ENCODE results near the gene ATF6.
A peak's percentile ranks its signal among the peaks of the same experiment; 100 is the strongest.

Gene ATF6

DNA sequence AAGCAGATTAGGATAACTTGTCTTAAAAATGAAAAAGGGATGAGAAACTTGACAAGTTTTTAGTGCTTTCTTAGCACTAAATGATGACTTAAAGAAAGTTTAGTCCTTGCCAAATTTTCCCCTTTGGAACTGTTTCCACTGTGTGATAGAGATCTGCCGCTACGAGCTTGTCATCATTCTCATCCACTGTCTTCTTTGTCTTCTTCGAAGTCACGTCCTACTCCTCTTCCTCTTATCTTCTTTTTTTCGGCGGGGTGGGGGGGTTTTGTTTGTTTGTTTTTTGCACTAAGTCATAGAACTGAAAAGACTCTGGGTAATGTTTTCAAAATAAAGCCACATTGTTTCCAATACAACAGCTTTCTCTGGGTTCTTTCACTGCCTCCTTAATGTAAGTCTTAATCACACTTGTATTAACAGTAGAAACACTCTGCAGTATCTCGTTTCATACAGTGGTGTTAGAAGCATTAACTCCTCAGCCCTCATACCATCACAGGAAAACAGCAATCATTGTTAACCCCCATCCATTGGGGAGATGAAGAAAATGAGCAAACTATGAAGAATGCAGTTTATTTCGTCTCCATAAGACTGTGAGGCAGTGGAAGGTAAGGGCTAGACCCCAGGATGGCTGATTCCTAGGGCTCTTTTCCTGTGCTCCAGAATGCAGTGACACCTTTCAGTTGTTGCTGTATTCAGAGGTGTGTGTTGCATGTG lies 175.8 kb downstream of the ATF6 start:
- DNase-seq (ENCODE audit: low read depth): no peak

- DNase-seq (ENCODE audit: low read depth): no peak
Observed at GRCh38 chr1:161943737-161944136, 177.6 kb downstream of the ATF6 start.

GRCh38 chr1:161944381-161944780 lies 178.3 kb downstream of the ATF6 start:
- no peak for DNase-seq (ENCODE audit: low read depth)

DNA sequence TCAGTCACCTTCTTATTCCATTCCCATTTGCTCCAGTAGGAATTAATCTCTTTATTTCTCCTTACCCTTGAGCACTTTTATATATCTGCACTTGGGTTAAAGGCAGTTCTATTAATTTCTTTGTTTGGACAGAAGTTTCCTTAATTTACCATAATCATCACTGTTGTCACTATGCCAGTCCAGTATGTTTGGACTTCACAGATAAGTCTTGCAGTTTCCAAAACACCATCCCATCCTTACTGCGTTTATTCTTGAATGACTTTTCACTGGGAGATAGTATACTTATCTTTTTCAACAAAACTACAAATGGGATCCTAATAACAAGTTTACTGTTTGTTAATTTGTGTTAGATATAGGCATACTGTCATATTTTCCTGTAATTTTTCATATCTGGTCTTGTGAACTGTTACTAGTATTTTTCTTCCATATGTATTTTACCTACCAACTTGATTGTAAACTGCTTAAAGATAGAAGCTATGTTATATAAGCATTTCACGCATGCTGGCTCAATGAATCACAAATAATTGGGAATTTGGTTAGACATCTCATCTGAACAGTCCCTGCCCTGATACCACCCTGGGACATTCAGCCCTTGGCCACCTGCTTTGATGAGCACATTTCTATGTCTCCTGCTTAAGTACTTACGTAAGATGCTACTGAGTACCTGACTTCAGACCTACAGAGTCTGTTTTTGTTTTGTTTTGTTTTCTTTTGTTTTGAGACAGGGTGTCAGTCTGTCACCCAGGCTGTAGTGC lies 179.4 kb downstream of the ATF6 start:
- no peak for DNase-seq (ENCODE audit: low read depth)

DNA sequence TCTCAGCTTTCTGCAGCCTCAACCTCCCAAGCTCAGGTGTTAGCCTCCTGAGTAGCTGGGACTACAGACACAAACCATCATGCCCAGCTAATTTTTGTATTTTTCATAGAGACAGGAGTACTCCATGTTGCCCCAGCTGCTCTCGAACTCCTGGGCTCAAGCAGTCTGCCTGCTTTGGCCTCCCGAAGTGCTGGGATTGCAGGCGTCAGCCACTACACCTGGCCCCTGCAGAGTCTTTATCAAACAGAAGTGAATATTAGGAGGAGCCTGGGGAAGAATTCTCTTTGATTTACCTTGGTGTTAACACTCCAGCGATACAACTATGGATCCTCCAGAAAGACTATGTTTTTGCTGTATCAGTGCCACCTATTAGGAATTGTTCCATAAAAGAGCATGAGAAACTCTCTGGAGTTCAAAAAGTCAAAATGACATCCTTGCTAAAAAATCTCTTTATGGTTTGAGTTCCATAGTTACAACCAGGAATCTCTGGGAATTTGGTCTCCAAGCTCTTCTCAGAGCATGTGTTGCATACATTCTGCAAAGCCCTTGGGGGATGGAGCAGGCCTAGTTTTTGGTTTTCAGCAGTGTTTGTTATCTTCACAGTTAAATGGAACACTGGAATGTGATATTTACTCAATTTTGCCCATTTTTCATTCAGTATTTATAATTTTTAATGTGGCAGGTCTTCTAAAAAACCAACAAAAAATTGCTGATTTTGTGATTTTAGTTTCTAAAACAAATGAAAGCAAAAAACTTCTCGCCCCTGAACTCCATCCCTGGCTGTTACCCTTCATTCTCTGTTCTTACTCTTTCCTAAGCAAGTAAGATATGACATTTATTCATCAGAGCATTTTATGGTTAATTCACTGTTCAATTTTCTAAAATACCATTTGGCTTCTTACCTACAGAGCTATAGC lies 180.2 kb downstream of the ATF6 start:
- DNase-seq (ENCODE audit: low read depth): no peak

- DNase-seq (ENCODE audit: low read depth): no peak
Observed at GRCh38 chr1:161948435-161948834, 182.3 kb downstream of the ATF6 start.

DNA sequence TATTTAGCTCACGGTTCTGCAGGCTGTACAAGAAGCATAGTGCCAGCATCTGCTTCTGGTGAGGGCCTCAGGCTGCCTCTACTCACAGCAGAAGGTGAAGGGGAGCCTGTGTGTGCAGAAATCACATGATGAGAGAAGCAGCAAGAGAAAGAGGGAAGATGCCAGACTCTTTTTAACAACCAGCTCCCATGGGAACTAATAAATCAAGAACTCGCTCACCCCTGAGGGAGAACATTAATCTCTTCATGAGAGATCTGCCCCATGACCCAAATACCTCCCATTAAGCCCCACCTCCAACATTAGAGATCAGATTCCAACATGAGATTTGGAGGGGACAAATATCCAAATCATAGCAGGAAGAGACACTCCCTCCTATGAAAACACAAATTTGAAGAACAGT lies 183.4 kb downstream of the ATF6 start:
- DNase-seq (ENCODE audit: low read depth): no peak

GRCh38 chr1:161950377-161950776 lies 184.3 kb downstream of the ATF6 start:
- DNase-seq (ENCODE audit: low read depth): no peak

- DNase-seq (ENCODE audit: low read depth): no peak
Observed at GRCh38 chr1:161951646-161952045, 185.5 kb downstream of the ATF6 start.

DNA sequence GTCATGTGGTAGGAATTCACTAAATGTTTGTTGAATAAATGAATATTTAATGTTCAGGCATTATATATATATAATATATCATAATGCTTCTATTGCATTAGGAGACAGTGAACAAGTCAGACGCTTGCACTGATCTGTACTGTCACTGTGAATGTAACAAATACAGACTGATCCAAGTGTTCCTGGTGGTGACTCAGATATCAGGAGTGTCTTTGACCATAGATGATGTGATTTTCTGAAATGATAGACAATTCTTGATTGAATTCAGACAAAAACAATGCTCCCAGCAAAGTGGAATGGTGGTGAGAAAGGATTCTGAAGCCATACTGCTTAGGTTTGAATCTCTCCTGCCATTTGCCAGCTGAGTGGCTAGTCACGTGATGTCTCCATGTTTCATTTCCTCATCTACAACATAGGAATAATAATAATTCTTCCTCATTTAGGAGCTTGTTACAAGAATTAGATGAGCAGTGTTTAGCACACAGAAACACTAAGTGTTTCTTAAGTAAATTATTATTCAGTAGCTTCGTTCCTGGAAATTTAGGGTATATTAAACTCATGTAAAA lies 186.6 kb downstream of the ATF6 start:
- no peak for DNase-seq (ENCODE audit: low read depth)

- no peak for DNase-seq (ENCODE audit: low read depth)
Observed at GRCh38 chr1:161953256-161953920, 187.3 kb downstream of the ATF6 start.

DNA sequence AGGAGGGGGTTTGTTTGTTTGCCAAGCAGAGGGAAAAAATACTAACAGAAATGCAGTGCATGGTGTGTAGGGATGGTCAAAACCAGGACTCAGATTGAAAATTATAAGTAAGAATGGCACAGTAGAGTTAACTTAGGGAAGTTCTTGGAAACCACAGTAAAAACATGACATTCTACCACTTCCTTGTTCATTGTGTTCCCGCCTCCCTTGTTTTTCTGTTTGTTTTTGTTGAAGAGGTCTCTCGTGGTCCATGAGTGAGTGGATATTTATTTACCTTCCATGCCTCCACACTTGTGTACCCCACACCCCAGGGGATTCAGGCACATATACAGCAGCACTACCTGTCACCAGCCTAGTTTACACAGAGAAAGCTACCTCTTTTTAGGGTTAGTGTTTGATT lies 187.9 kb downstream of the ATF6 start:
- no peak for DNase-seq (ENCODE audit: low read depth)

DNA sequence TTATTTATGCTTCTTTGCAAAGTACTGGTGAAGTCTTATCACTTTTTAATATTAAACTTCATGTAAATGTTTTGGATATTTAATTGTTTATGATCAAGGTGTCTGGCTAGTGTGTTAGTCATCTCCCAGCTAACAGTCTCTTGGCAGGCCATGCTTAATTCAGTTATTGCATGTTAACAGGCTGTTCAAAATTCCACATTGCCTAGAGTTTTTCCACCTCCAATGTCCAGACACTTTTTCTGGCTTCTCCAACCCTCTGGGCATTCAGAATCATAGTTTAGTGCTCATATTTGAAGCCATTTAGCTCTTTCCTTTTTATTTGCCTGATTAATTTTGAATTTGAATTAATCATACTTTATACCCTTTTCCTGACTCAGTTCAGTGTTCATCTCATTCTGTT lies 188.3 kb downstream of the ATF6 start:
- DNase-seq (ENCODE audit: low read depth): peak; percentile 44

- DNase-seq (ENCODE audit: low read depth): no peak
Observed at GRCh38 chr1:161955606-161956005, 189.5 kb downstream of the ATF6 start.

- peak; percentile 72 for DNase-seq (ENCODE audit: low read depth)
Observed at GRCh38 chr1:161956097-161956496, 190.0 kb downstream of the ATF6 start.

DNA sequence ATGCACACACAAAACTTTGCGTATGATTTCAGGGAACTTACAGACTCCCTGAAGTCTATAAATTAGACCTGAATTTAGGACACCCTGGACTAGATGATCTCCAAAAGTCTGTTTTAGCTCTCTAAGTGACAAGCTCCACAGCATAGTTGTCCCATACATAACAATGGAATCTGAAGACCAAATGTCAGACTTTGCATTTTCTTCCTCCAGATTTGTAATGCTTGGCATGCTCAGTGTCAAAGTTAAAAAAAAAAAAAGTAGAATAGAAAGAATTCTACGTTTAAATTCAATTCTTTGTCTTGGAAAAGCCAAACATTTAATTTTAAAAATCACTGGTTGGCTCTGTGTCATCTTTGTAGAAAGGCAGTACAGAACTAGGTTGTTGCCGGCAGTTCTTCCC lies 190.8 kb downstream of the ATF6 start:
- no peak for DNase-seq (ENCODE audit: low read depth)

DNA sequence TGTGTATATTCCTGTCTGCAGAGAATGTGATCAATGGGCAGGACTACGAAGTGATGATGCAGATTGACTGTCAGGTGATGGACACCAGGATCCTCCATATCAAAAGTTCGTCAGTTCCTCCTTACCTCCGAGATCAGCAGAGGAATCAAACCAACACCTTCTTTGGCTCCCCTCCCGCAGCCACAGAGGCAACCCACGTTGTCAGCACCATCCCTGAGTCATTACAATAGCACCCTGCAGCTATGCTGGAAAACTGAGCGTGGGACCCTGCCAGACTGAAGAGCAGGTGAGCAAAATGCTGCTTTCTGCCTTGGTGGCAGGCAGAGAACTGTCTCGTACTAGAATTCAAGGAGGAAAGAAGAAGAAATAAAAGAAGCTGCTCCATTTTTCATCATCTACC lies 192.3 kb downstream of the ATF6 start:
- DNase-seq (ENCODE audit: low read depth): peak; percentile 44

DNA sequence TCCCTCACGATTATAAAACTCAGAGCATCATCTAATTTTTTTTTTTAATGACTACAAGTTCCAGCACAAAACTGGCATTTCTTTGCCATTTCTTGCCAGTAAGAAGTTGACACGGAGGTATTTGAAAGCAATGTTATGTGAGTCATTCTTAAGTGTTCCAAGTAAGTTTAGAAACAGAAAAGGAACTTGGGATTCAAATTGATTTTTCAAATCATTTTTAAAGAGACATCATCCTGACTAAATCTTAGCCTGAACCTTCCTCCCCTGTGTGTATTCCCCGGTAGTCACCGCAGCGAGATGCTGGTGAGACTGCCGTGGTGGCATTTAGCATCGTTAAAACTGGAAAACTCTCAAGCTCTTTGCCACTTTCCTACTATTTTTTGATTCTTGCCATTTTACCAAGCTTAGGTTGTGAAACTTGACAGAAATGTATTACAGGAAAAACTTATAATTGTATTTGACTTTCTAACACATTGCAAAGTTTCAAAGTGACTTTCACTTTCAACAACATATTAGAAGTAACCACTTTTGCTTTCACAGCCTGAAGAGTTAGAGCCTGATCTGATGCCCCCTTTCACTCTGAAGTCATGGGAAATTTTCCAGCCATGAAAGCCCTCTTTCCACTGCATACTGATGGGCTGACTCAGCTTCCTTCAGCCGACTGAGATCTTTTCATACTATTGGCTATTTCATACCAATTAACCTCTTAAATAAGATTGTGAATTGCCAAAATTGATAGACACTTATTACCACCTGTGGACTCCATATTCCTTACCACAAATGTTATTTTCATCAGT lies 196.2 kb downstream of the ATF6 start:
- peak; percentile 92 for DNase-seq (ENCODE audit: low read depth)

DNA sequence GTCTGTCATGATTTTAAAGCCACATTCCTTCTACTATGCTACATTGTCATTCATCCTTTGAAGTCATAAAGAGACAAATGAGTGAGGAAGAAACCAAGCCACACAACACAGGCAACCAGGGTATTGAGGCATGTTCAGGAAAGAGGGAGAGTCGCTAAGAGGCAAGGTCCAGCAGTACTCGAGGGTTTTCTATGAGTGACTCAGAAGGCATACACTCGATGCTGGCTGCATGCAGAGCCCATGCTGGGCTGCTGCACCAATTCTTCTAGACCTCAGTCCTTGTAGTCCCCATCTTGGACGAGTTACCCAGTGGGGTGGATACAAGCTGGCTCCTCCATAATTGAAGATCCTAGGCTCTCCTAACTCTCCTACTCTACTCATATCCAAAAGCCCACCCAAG lies 199.9 kb downstream of the ATF6 start:
- peak; percentile 29 for DNase-seq (ENCODE audit: low read depth)

DNA sequence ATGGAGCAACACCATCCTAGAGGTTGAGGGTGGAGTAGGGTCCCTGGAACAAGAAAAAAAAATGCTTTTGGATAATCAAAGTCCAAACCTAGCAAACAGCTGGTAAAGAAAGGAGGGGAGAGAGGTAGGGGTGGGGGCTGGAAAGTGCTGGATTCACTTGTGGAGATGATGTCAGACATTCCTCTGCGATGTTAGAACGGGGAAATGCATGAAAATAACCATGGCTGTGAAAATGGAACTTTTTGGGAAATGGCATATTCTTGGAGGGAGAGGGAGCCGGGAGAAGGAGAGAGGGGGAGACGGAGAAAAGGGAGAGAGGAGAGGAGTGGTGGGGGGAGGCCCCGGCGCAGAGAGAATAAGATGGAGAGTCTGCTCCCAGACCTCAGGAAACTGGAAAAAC lies 203.9 kb downstream of the ATF6 start:
- DNase-seq (ENCODE audit: low read depth): no peak

DNA sequence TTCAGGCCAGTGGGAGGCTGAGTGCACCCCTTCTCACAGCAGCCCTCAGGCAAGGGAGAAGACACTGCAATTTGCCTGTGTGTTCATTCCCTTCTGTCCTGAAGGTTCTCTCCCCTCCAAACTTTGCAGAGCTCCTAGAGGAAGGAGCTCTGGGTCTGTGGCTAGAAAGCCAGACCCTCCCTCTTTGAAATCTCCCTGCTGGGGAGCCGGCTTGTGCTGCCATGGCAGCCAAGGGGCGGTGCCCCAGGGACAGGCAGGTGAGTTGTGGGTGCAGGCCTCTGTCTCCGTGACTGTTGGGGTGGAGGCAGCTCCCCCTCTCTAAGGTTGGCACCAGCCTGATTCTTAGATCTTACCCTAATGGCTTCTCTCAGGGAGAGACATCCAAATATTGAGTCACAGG lies 204.5 kb downstream of the ATF6 start:
- DNase-seq (ENCODE audit: low read depth): no peak
